ENCODE results near the gene ATP13A4. TPM values are rescaled to one million over a fixed set of nuclear protein-coding genes. Genes with fewer than 3 reads are reported as not detected.

The ATP13A4 gene
- total and polyA plus RNA-seq, 2 donors from 2014 or later: 0.49 to 3.7 TPM

- DNase-seq: no peak
- FAIRE-seq: no peak
- no peaks in the 10 kb centered on the region for H3K4me1 ChIP-seq (ENCODE audit: control insufficient read depth in 2 of 3, insufficient read depth in 2 of 3, low read depth in 1 of 3, low read length in 3 of 3)
- H3K4me3 ChIP-seq (ENCODE audit: low read length in 3 of 3): no peak overlapping the region
- TF ChIP-seq, protein P1, sequence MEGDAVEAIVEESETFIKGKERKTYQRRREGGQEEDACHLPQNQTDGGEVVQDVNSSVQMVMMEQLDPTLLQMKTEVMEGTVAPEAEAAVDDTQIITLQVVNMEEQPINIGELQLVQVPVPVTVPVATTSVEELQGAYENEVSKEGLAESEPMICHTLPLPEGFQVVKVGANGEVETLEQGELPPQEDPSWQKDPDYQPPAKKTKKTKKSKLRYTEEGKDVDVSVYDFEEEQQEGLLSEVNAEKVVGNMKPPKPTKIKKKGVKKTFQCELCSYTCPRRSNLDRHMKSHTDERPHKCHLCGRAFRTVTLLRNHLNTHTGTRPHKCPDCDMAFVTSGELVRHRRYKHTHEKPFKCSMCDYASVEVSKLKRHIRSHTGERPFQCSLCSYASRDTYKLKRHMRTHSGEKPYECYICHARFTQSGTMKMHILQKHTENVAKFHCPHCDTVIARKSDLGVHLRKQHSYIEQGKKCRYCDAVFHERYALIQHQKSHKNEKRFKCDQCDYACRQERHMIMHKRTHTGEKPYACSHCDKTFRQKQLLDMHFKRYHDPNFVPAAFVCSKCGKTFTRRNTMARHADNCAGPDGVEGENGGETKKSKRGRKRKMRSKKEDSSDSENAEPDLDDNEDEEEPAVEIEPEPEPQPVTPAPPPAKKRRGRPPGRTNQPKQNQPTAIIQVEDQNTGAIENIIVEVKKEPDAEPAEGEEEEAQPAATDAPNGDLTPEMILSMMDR (IDR thresholded peaks at IDR 0.05; ENCODE audit: borderline replicate concordance, extremely low read depth, insufficient read depth): no peak
- H3K27ac ChIP-seq (ENCODE audit: low read depth in 2 of 2, low read length in 2 of 2): no peak overlapping the region
- intact Hi-C loops (cut with DNase I): no loop called here
- no peaks in the 10 kb centered on the region for H3K9me3 ChIP-seq (ENCODE audit: control insufficient read depth in 2 of 3, insufficient read depth in 1 of 3, low read length in 3 of 3)
- H3K36me3 ChIP-seq (ENCODE audit: control insufficient read depth in 2 of 3, insufficient read depth in 3 of 3, low read length in 3 of 3): no peaks in the 10 kb centered on the region
- H3K9ac ChIP-seq (ENCODE audit: low read length in 3 of 3): no peak overlapping the region
- H3K27me3 ChIP-seq (ENCODE audit: control insufficient read depth, insufficient read depth, low read length): no peaks in the 10 kb centered on the region
Observed at GRCh38 chr3:193470710-193471109, 84.0 kb downstream of the ATP13A4 start.

DNA sequence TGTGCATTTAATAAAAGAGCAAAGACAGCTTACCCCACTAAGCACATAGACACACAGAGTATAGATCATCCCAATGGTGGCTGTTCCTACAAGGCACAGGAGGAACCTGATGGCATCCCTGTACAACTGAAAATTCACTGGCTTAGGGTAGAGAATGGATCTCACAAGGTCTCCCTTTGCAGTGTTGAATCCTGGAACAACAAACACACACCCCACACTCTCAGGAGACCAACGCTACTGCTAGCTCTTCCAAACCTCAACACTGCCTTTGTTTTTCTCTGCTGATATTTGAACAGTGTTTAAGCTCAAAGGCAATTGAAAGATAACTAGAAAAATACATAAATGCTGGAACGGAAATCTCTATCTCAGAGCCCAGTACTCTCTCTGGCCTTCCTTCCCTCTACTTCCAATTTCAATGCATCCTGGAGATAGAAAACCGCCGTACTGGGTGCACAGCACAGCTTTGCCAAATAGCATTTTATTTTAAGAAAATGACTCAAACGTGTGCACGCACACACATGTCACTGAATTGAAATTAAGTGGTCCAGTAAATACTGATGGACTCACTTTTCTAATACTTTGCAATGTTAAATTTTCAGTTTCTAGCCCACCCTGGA lies 88.6 kb downstream of the ATP13A4 start:
- DNase-seq: no peak
- Histone ChIP-seq H3K4me1 (ENCODE audit: control insufficient read depth in 2 of 3, insufficient read depth in 2 of 3, low read depth in 1 of 3, low read length in 3 of 3) (no peaks in the 10 kb centered on the region), H3K4me3 (ENCODE audit: low read length in 3 of 3) (no peak overlapping the region), H3K27ac (ENCODE audit: low read depth in 2 of 2, low read length in 2 of 2) (no peak overlapping the region), H3K9ac (ENCODE audit: low read length in 3 of 3) (no peak overlapping the region), H3K36me3 (ENCODE audit: control insufficient read depth in 2 of 3, insufficient read depth in 3 of 3, low read length in 3 of 3) (no peaks in the 10 kb centered on the region), H3K9me3 (ENCODE audit: control insufficient read depth in 2 of 3, insufficient read depth in 1 of 3, low read length in 3 of 3) (no peaks in the 10 kb centered on the region), H3K27me3 (ENCODE audit: control insufficient read depth, insufficient read depth, low read length) (no peaks in the 10 kb centered on the region)
- TF ChIP-seq, protein P1 (IDR thresholded peaks at IDR 0.05; ENCODE audit: borderline replicate concordance, extremely low read depth, insufficient read depth): no peak
- intact Hi-C loops (cut with DNase I): loop anchor here (10.0 kb wide), 1 partner anchor 99 kb away; no protein-coding TSS in a partner anchor
- no peak for FAIRE-seq

- TF ChIP-seq, protein P1 (IDR thresholded peaks at IDR 0.05; ENCODE audit: borderline replicate concordance, extremely low read depth, insufficient read depth): no peak
- FAIRE-seq (no peak), DNase-seq (no peak)
- Histone ChIP-seq H3K27ac (ENCODE audit: low read depth in 2 of 2, low read length in 2 of 2) (no peak overlapping the region), H3K36me3 (ENCODE audit: control insufficient read depth in 2 of 3, insufficient read depth in 3 of 3, low read length in 3 of 3) (no peaks in the 10 kb centered on the region), H3K4me1 (ENCODE audit: control insufficient read depth in 2 of 3, insufficient read depth in 2 of 3, low read depth in 1 of 3, low read length in 3 of 3) (no peaks in the 10 kb centered on the region), H3K4me3 (ENCODE audit: low read length in 3 of 3) (no peak overlapping the region), H3K9ac (ENCODE audit: low read length in 3 of 3) (no peak overlapping the region), H3K9me3 (ENCODE audit: control insufficient read depth in 2 of 3, insufficient read depth in 1 of 3, low read length in 3 of 3) (no peaks in the 10 kb centered on the region), H3K27me3 (ENCODE audit: control insufficient read depth, insufficient read depth, low read length) (no peaks in the 10 kb centered on the region)
- intact Hi-C loops (cut with DNase I): loop anchor here (10.0 kb wide), 1 partner anchor 100 kb away; no protein-coding TSS in a partner anchor
Observed at GRCh38 chr3:193464889-193465288, 89.8 kb downstream of the ATP13A4 start.

GRCh38 chr3:193457526-193457925 lies 97.2 kb downstream of the ATP13A4 start:
- intact Hi-C loops (cut with DNase I): no loop called here
- no peak overlapping the region for H3K9ac ChIP-seq (ENCODE audit: low read length in 3 of 3)
- no peak overlapping the region for H3K4me3 ChIP-seq (ENCODE audit: low read length in 3 of 3)
- H3K27me3 ChIP-seq (ENCODE audit: control insufficient read depth, insufficient read depth, low read length): no peaks in the 10 kb centered on the region
- H3K36me3 ChIP-seq (ENCODE audit: control insufficient read depth in 2 of 3, insufficient read depth in 3 of 3, low read length in 3 of 3): no peaks in the 10 kb centered on the region
- H3K4me1 ChIP-seq (ENCODE audit: control insufficient read depth in 2 of 3, insufficient read depth in 2 of 3, low read depth in 1 of 3, low read length in 3 of 3): no peaks in the 10 kb centered on the region
- no peaks in the 10 kb centered on the region for H3K9me3 ChIP-seq (ENCODE audit: control insufficient read depth in 2 of 3, insufficient read depth in 1 of 3, low read length in 3 of 3)
- no peak for DNase-seq
- no peak overlapping the region for H3K27ac ChIP-seq (ENCODE audit: low read depth in 2 of 2, low read length in 2 of 2)
- TF ChIP-seq, protein P1 (IDR thresholded peaks at IDR 0.05; ENCODE audit: borderline replicate concordance, extremely low read depth, insufficient read depth): no peak
- no peak for FAIRE-seq

Measured in kidney (tissue), 14 donors.